ENCODE data around the gene YEATS2.

GRCh38 chr3:183801601-183802000 lies 104.0 kb downstream of the YEATS2 start:
- no peak for TF ChIP-seq CTCF (conservative IDR thresholded peaks at IDR 0.05; ENCODE audit: low read length)
- TF ChIP-seq EZH2phosphoT487 (IDR thresholded peaks at IDR 0.05; ENCODE audit: borderline replicate concordance, low read depth, low read length): no peak

All from OCI-LY7 (cell line).